A204.1 (cell line): ENCODE results near the gene CCT3.
"Not testable (repeated sequence)": the region's sequence is repeated elsewhere in the genome, so short reads cannot be mapped to it uniquely, and the experiment has no call there.

Experiments
- FAIRE-seq: peaks from 2 replicates; lab custom pipeline; 2012; peaks lifted over from hg19 to GRCh38; lab: Jason Lieb, UNC

The CCT3 gene

DNA sequence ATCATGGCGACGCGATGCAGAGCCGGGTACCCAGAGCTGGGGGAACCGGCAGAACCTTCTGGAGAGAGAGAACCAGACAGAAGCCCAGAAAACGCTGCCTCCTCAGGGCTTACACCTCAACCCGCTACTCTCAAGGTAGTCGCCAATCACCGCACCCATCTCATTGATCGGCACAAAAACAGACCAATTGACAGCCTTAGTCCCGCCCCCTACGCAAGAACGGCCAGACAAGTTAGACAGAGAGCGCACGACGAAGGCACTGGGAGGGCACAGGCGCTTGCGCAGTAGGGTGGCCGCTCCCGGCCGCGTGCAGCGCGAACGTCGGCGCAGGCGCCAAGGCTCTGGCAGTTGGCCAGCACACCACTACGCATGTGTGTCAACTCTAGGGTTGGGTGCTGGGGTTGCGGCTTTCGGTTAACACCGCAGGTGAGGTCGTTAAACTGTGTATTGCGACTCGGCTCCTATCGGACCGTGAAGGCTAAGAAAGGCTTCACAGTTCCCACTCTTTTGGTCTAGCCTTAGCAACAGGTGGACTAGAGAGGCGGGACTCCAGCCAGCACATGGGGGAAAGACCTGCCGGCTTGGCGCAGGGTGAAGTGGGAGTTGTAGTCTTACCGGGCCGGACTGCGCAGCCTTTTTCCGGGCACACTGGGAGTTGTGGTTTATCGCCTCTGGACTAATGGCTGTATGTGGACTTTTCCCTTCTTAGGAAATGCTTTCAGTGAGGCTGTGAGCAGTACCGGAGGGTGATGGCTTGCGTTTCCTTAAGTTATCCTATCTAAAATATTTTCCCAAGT lies at the start of gene CCT3, which contains the start of gene TSACC:
CCT3 (minus strand) TSS at position 113 of the 797 bp plus-strand sequence; CDS start at position 5, 108 bp downstream.
TSACC (plus strand) TSS at position 347 of the 797 bp plus-strand sequence. CDS start 1,232 bp downstream, outside the sequence.
- FAIRE-seq, result peak; percentile 96

DNA sequence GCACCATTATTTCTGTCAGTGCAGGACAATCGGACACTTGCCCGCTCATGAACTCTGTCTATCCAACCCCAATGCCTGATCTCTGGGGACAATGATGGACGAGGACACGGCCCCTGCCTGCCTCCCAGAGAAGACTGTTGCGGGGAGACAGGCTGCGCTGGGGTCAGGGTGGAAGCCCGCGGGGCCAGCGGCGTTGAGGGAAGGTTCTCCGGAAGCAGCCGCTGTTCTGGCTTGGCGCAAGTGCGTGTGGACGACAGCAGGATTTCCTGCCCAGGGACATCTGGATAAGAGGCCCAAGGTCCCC lies 49.7 kb upstream of the CCT3 start:
- no peak for FAIRE-seq

DNA sequence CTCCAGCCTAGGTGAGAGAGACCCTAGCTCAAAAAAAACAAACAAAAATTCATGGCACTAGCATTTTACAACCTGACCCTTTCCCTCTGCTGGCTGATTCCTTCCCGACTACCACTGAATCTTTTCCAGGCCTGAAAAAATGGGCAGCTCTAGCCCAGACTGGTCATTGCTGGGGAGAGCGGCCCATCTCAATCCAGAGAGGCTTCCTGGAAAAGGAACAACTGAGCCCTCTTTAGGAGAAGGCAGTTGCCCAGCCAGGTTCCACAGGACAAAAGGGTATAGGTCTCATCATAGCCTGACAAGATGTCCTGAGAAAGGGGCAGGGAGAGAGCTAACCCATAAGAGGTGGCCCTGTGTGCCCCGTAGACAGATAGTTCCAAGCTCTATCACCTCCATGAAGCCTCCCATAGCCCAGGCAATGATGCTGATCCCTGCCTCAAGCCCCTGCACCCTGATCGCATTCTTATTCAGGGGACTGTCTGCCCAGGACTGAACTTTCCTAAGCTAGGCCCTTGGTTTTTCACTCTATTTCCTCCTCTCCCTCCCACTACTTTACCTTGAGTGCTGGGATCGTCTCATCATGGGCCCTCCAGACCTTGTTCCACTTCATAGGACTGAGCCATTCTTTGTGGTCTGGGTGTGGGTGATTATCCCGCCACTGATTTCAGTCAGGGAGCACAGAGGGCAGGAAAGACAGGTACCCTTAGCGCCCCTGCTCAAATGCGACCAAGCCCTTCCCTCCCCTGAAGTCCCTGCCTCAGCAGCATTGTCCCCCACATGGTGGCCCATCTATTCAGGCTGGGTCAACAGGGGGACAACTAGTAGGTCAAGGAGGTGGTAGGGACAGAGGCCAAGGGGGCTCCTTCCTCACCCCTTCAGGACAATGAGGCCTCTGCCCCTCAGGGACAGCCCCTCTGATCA lies 49.1 kb upstream of the CCT3 start:
- FAIRE-seq, result no peak

DNA sequence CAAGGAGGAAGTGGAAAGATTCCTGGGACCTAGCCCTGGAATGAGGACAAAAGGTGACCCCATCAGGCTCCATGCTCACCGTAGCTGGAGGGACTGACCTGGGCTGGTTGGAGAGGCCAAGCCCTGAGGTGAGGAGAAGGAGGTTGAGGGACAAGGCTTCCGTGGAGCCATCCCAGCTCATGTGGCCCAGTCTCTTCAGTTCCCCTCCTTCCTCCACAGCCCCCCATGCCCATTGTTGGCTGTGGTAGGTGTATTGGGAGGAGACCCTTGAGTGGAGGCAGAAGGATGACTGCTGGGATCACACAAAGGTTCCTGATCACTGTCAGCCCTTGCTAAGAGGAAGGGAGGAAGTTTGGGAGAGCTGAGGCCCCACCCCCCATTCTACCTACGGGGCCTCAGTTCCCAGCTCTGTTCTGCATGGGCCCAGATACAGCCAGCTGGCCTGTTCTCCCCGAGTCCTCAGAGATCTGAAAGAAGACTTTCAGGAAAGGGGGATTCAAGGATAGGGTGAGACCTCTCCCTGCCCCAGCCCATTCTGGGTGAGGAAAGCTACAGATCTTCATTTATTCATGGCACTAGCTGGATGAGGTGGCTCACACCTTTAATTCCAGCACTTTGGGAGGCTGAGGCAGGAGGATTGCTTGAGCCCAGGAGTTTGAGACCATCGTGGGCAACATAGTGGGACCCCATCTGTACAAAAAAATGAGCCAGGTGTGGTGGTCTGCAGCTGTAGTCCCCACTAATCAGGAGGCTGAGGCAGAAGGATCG lies 48.2 kb upstream of the CCT3 start:
- no peak for FAIRE-seq

DNA sequence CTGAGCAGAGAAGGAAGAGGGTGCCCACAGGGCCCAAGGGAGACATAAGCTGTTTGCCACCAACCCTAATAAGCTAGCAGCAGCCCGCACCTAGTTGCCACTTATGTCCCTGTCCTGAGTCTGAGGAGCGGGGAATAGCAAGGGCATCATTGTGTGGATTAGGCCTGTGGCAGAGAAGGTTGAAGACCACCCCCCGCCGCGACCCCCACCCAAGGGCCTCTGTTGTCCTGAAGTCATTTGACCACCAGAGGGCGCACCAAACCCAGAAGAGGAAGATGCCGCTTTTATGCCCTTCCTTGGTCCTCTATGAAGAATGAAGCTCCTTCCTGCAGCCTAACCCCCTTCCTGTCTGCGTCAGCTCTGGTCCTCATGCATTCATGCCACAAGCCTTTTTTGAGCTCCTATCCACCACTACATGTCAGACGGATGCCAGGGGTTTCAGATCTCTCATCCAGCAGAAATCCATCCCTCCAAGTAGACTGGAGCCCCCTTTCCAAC lies 47.5 kb upstream of the CCT3 start:
- no peak for FAIRE-seq

DNA sequence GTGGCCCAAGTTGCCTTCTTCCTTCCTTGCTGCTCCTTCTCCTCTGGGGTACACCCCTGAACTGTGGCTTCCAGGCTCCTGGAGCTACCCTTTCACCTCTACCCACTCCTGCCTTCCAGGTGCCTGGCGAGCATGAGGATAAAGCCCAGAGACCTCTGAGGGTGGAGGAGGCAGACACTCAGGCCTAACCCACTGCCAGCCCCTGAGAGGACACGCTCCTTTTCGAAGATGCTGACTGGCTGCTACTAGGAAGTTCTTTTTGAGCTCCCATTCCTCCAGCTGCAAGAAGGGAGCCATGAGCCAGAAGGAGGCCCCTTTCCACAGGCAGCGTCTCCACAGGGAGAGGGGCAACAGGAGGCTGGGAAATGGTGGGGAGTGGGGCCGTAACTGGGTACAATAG lies 46.6 kb upstream of the CCT3 start:
- FAIRE-seq, result no peak

DNA sequence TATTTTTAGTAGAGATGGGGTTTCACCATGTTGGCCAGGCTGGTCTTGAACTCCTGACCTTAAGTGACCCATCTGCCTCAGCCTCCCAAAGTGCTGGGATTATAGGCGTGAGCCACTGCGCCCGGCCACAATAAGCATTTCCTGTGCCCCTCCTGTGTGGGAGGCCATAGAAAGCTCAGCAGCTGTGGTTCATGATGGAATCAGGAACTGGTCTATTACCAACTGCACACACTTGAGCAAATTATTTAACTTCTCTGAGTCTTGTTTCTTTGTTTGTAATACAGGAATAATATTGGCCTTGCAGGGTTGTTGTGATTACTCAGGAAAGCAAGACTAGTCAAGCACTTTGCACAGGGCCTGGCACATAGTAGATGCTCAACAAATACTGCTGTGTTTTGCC lies 45.9 kb upstream of the CCT3 start:
- no peak for FAIRE-seq

DNA sequence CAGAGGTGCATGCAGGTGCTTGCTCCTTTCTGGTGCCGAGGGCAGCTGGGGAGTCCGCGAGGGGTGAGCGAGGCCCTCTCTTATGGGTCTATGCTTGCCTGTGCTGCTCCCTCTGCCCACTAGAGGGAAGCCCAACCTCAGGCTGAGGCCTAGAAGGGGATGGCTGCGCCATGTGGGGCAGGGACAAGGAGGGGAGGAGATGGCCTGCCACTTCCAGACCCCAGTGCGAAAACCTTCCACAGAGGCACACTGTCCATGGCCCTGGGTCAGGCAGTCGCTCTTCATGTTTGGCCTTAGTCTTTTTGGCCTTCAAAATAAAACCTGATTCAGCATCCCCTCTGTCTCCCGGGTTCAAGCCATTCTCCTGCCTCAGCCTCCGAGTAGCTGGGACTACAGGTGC lies 44.9 kb upstream of the CCT3 start:
- FAIRE-seq, result no peak

DNA sequence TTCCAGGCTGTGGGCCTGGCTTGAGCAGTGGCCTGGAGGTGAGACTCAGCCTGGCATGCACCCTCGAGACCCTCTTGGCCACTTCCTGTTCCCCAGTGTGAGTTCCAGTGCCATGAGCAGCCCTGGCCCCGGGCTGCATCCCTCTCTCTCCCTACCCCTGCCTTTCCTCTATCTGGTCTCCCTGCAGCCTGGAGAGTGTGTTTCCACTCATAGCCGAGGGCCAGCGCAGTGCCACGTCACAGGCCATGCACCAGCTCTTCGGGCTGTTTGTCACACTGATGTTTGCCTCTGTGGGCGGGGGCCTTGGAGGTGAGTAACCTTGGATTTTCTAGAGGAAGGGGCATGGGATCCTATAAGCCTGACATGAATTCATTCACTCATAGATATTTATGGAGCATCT lies 44.5 kb upstream of the CCT3 start:
- no peak for FAIRE-seq

DNA sequence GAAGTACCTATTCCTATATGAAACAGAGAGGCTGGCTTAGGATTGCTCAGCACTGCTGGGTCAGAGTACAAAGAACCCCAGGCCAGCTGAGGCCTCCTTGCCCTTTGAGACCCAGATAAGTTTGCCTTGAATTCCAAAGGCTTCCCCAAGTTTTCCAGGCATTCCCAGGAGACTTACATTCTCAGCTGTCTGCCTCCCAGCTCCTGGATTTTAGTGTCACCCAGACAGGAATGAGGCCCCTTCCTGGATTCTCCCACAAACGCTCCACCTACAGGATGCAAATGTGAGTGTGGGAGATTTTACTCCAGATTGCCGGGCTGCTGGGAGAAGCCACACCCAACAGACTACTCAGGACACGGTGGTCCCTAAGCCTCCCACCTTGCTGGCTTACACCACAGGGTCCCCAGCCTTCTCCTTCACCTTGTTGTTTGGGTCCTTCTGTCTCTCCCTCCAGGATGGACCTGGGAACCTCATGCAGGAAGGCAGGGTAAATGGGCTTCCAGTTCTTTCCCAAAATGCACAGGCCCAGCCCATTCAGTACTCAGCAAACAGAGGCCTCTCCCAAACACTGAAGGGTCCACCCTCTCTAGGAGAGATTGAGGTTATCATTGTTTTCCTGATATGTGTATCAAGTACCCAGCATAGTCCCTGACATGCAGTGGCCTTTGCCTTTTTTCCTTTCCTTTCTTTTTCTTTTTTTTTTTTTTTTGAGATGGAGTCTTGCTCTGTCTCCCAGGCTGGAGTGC lies 41.5 kb upstream of the CCT3 start:
- FAIRE-seq, result no peak

DNA sequence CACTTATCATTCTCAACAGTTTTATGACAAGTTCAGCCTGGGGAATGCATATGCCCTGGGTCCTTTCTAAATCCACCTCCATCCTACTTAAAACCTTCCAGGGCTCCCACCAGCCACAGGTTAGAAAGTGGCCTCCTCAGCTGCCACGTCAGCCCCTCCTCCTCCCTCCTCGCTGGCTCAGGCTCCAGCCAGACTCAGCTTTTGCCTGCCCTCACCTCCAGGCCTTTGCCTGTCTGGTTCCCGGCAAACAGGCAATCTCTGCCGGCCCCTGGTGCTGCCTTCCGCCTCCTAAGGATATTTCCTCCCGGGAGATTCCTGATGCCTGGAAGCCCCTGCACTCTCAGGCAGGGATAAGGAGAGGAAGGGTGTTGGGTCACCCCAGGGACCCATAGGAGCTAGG lies 40.5 kb upstream of the CCT3 start:
- no peak for FAIRE-seq

DNA sequence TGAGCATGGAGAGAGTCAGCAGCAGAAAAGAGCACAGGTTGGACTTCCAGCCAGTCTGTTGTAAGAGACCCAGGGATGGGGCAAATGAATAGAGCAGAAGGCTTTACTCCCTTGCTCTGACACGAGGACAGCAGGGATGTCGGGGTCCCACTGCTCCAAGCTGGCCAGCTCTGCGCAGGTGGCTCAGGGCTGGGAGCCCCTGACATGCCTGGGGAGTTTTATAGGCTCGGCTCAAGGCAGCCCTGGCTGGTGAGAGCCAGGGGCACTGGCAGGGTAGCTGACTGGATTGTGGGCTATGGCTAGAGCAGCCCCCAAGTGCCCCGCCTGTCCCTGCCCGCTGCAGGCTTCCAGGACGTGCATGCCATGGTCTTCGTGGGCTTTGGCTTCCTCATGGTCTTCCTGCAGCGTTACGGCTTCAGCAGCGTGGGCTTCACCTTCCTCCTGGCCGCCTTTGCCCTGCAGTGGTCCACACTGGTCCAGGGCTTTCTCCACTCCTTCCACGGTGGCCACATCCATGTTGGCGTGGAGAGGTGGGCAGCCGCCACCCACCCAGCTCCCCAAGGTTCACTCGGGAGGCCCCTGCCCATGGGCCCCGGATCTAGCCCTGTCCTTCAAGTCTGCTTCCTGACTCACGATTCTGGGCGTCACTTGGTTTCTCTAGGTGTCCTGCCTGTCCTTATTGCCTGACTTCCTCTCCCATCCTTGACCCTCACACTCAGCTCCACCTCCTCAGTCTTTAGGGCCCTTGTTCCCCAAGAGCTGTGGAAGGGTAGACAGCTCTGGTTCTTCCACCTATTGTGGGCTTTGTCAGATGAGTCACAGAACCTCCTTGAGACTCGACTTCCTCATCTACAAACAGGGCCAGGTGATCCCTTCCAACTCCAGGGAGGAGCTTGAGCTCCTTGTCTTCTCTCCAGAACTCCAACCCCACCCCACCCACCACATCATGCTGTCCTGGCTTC lies 39.1 kb upstream of the CCT3 start:
- no peak for FAIRE-seq

DNA sequence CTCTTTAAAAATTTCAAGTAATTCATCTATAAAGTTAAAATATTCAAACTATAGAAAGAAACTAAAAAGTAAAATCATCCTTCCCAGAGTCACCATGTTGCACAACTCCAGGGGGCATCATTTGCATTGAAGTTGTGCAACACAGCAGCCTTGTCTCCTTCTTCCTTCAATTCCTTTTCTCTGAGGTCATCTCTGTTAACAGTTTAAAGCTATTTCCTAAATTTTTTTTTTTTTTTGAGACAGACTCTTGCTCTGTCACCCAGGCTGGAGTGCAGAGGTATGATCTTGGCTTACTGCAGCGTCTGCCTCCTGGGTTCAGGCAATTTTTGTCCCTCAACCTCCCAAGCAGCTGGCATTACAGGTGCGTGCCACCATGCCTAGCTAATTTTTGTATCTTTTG lies 38.1 kb upstream of the CCT3 start:
- FAIRE-seq, result no peak

DNA sequence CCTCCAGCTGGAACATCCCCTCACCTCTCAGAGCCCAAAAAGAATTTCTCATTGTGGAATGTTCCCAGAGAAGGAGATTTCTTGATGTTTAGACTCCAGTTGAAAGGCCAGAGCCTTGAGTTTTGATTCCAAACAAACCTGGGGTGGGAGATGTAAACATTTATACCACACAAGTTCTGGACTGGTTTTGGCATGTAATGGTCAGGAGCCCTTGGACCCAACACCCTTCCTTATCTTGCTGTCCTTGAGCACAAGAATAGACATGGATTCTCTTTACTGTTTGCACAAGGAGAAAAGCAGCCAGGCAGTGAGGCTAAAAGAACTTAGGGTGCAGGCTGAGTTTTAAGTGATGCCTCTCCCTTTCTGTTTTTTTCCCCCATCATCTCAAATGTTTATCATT lies 35.5 kb upstream of the CCT3 start:
- FAIRE-seq, result no peak

DNA sequence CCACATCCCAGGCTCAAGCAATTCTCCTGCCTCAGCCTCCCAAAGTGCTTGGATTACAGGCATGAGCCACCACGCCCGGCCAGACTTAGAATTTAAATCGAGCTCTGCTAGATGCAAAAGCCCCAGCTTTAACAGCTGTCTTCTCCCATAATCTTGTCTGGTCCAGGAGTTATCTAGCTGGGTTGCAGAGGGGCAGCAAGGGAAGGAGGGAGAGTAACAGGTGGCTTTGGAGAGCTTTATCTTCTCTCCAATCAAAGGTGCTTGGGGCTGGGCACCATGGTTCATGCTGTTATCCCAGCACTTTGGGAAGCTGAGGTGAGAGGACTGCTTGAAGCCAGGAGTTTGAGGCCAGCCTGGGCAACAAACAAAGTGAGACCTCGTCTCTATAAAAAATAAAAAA lies 34.8 kb upstream of the CCT3 start:
- FAIRE-seq, result no peak

DNA sequence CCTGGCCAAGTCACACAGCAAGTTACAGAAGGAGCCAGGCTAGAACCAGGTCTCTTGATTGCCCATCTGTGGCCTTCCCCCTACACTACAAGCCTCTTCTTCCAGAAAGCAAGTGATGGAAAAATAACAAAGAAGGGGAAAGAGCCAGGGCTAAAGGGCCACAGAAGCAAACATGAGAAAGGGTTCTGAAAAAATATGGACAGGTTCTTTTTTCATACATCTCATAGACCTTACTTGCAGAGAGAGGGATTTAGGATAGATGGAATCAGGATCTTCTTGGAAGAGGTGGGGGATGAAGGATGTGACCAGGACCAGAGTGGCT lies 34.1 kb upstream of the CCT3 start:
- FAIRE-seq, result no peak

DNA sequence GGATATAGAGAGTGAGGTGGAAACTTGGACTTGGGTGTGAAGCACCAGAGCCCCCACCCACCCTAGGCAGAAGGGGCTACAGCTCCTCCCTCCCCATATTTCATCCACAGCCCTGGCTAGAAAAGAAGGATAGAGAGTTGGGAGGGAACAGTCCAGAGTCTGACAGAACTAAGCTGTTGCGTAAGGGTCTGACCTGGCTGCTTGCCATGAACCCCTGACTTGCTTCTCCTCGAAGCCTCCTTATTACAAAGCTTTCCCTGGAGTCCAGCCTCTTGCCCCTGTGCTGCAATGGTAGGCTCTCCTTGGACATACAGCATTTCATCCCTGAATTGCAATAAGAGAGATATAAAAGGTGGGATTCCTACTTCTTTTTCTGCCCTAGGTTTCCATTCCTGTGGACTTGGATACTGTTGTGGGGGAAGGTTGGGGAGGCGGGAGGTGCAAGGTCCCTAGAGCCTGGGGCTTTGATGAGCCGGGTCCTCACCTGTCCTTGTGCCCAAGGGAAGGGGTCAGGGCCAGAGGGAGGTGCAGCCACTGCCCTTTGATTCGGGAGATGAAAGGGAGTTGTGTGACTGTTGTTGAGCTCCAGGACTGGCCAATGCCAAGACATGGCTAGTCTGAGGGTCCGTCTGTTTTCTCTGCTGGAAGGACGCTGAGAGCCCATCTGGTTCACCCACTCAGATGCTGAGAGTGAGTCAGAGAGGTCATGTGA lies 33.6 kb upstream of the CCT3 start:
- no peak for FAIRE-seq

DNA sequence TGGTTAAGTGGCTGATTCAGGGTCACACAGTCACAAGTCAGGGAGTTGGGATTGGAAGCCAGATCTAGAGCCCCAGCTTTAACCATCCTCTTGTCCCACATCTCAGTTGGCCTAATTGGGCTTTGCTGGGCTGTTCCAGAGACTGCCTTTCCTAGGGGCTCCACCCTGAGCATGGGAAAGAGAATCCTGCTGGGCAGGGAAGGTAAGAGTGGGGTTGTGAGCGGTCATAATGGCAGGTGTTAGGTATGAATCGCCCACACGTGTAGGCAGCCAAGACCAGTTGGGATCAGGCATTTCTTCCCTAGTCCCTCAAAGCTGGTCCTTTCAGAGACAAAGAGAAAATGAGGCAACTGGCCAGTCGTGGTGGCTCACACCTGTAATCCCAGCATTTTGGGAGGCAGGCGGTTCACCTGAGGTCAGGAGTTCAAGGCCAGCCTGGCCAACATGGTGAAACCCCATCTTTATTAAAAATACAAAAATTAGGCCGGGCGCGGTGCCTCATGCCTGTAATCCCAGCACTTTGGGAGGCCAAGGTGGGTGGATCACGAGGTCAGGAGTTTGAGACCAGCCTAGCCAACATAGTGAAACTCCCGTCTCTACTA lies 31.7 kb upstream of the CCT3 start:
- FAIRE-seq, result not testable (repeated sequence)

DNA sequence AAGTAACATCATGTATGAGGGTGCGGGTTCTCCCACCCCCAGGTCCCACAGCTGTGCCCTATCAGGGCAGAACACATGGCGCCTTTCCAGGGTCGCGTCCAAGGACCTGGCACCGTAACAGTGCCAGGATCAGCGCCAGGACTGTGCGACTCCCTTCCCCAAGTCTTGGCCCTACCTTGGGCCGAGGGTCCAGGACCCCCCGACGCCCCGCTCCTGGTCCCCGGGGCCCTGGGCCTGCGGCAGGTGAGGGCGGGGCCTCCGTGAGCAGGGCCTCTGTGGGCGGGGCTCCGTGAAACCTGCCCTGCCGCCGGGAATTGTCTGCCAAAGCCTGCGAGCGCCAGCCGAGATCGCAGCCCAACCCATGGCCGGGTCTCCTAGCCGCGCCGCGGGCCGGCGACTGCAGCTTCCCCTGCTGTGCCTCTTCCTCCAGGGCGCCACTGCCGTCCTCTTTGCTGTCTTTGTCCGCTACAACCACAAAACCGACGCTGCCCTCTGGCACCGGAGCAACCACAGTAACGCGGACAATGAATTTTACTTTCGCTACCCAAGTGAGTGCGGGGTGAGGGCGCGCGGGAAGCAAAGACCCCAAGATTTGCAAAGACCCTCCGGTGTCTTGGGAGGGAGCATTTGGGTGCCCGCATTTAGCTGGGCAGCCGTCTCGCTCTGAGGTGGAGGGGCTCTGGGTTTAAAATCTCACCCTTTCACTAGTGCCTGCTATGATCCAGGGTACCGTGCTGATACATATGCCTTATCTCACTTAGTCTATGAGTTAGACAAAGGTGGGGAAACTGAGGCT lies 31.0 kb upstream of the CCT3 start, which contains the start of gene RHBG:
RHBG (plus strand) TSS at position 323 of the 796 bp plus-strand sequence; CDS start at position 362, 39 bp downstream.
- no peak for FAIRE-seq
